H1 (cell line): ENCODE results near the gene CYP4V2. TPM values are rescaled to one million over a fixed set of nuclear protein-coding genes. Genes with fewer than 3 reads are reported as not detected.

Experiments
- ATF2 ChIP-seq: IDR thresholded peaks from 2 replicates; pipeline ENCODE4 v1.6.1; 2012; ENCODE audit warnings: low read length, inconsistent platforms
- EZH2 ChIP-seq: fragments of 200-600 bp; sonication (generic); IDR thresholded peaks from 2 replicates; pipeline ENCODE4 v1.7.1; 2012; ENCODE audit warnings: low read depth, mild to moderate bottlenecking, moderate library complexity, low read length, inconsistent platforms; ENCODE audit not compliant: severe bottlenecking
- HDAC6 ChIP-seq: IDR thresholded peaks from one replicate; pipeline ENCODE4 v1.7.1; 2012; ENCODE audit warnings: low read depth, mild to moderate bottlenecking, inconsistent platforms, low read length, moderate library complexity
- KDM1A ChIP-seq: fragments of 200-600, 300-600 bp; sonication (generic); IDR thresholded peaks from 2 replicates; pipeline ENCODE4 v1.7.1; 2016; ENCODE audit warnings: mild to moderate bottlenecking, low read length, borderline replicate concordance
- MAFK ChIP-seq: IDR thresholded peaks from 2 replicates; pipeline ENCODE4 v1.6.1; 2012; ENCODE audit warnings: low read depth, mild to moderate bottlenecking, improper control_type of control experiment, low read length
- MAX ChIP-seq: IDR thresholded peaks from 2 replicates; pipeline ENCODE4 v1.6.1; 2012; ENCODE audit warnings: inconsistent platforms
- POLR2AphosphoS5 ChIP-seq: IDR thresholded peaks from 2 replicates; pipeline ENCODE4 v1.6.1; 2011; ENCODE audit warnings: low read depth, low read length
- SIN3A ChIP-seq, 2 experiments: IDR thresholded peaks in 1 of 2; conservative IDR thresholded peaks in 1 of 2; 2 replicates each; pipeline ENCODE4 v1.6.1; 2011 to 2012; ENCODE audit warnings: low read length in 2 of 2, improper control_type of control experiment in 1 of 2, low read depth in 1 of 2, mild to moderate bottlenecking in 1 of 2
- SIRT6 ChIP-seq: IDR thresholded peaks from one replicate; pipeline ENCODE4 v1.7.1; 2012; ENCODE audit warnings: low read length, inconsistent platforms
- polyA plus RNA-seq, 7 experiments: library from polyadenylated mRNA; depleted of rRNA in 3 of 7; stranded (reverse) in 5 of 7; unstranded in 2 of 7; fragments of >200 nt in 5 of 7; fragments of 200-250 nt in 2 of 7; gene quantifications; 1 replicate in 5 of 7; 2 replicates in 1 of 7; 4 replicates in 1 of 7; pipeline versions ENCODE4 v1.2.1 to v1.2.3, GENCODE V29; 2011 to 2013; ENCODE audit warnings: missing spikeins in 2 of 7, mixed read lengths in 2 of 7
- total RNA-seq: library from RNA; stranded (reverse); fragmentation: NEBNext Ultra II Directional; extraction: Animal tissue kit (Norgen Biotek cat#: 25700); gene quantifications from 2 replicates; pipeline ENCODE4 v1.2.1, GENCODE V29; 2021

The CYP4V2 gene
- total and polyA plus RNA-seq, 2 of the 8 experiments (the other 6 are each of a cell fraction or from before 2014, with no cell fraction given) = 0.65 to 1.0 TPM

- TF ChIP-seq KDM1A = no peak
- TF ChIP-seq MAX = no peak
- TF ChIP-seq ATF2 = no peak
- no peak for TF ChIP-seq POLR2AphosphoS5
- TF ChIP-seq SIRT6 = no peak
- TF ChIP-seq SIN3A (conservative IDR thresholded peaks at IDR 0.05 in 1 of 2, IDR thresholded peaks at IDR 0.05 in 1 of 2; ENCODE audit: low read depth in 1 of 2, low read length in 2 of 2) = no peak
- TF ChIP-seq HDAC6 = no peak
- no peak for TF ChIP-seq EZH2
- no peak for TF ChIP-seq MAFK
- TF ChIP-seq, all 59 proteins: peak for 0
Observed at GRCh38 chr4:186201010-186201409, 9.6 kb downstream of the CYP4V2 start (continued).
